ENCODE results near the gene ADAMTSL1.

- TF ChIP-seq CTCF (IDR thresholded peaks at IDR 0.05) (no peak), POLR2A (IDR thresholded peaks at IDR 0.05; ENCODE audit: low read length) (no peak), USF2 (IDR thresholded peaks at IDR 0.05) (no peak), SREBF2 (IDR thresholded peaks at IDR 0.05) (no peak), HDAC2 (IDR thresholded peaks at IDR 0.05) (no peak), HMGXB4 (CRISPR knock-in tag; IDR thresholded peaks at IDR 0.05; ENCODE audit: borderline replicate concordance) (no peak)
These were observed 19.6 kb downstream of the ADAMTSL1 start for GRCh38 chr9:18493451-18493993.
